Stomach (tissue), 9 donors: ENCODE results near the gene TH. TPM values are rescaled to one million over a fixed set of nuclear protein-coding genes. Genes with fewer than 3 reads are reported as not detected.

Experiments
- DNase-seq, 2 donors: peaks; one replicate each; pipeline versions ENCODE4 v3.0.0 to v3.0.0-alpha.2; 2013 to 2019
- H3K27ac ChIP-seq, 5 donors: fragments of 200-600 bp in 4 of 5; sonication (generic) in 4 of 5; one replicate each; pipeline ENCODE4 v1.5.1; 2013 to 2019; ENCODE audit warnings: mild to moderate bottlenecking in 1 of 5, moderate library complexity in 1 of 5
- H3K27me3 ChIP-seq, 3 donors: fragments of 200-600 bp; sonication (generic); one replicate each; pipeline ENCODE4 v1.5.1; 2017 to 2019; ENCODE audit warnings: mixed run types in 1 of 3
- H3K36me3 ChIP-seq, 4 donors: fragments of 200-600 bp; sonication (generic); 1 replicate in 3 of 4; 2 replicates in 1 of 4; pipeline ENCODE4 v1.5.1; 2016 to 2019
- H3K4me1 ChIP-seq, 4 donors: fragments of 200-600 bp; sonication (generic); one replicate each; pipeline ENCODE4 v1.5.1; 2016 to 2019
- H3K4me3 ChIP-seq, 4 donors: fragments of 200-600 bp; sonication (generic) in 3 of 4; one replicate each; pipeline ENCODE4 v1.5.1; 2016 to 2019; ENCODE audit warnings: mild to moderate bottlenecking in 1 of 4
- H3K9me3 ChIP-seq, 4 donors: fragments of 200-600 bp; sonication (generic); one replicate each; pipeline ENCODE4 v1.5.1; 2016 to 2019
- EP300 ChIP-seq: sonication (generic); formaldehyde crosslinking; IDR thresholded peaks from one replicate; pipeline ENCODE4 v1.6.1; 2017; ENCODE audit warnings: antibody characterized with exemption
- POLR2A ChIP-seq, 4 donors: fragments of 450-650 bp; IDR thresholded peaks; one replicate each; pipeline ENCODE4 v1.6.1; 2016; ENCODE audit warnings: antibody characterized with exemption in 4 of 4, control low read depth in 2 of 4, mild to moderate bottlenecking in 1 of 4, moderate library complexity in 1 of 4
- POLR2AphosphoS5 ChIP-seq, 3 donors: sonication (generic); formaldehyde crosslinking; IDR thresholded peaks; one replicate each; pipeline ENCODE4 v1.6.1; 2016; ENCODE audit warnings: antibody characterized with exemption in 3 of 3
- WGBS, 5 donors: extraction: QIAGEN DNeasy Blood & Tissue Kit in 3 of 5; methylation state at CpG; one replicate each; pipeline versions ENCODE4 v1.1.5 to v1.1.7; 2013 to 2018; 5-methylcytosine and 5-hydroxymethylcytosine counted together
- intact Hi-C: fragments of 100-400 bp; cut with DNase I; formaldehyde crosslinking; loops from one replicate; pipeline ENCODE4 v1.15.1; 2023; ENCODE audit warnings: low total_unique reads
- polyA plus RNA-seq, 3 donors: library from polyadenylated mRNA; stranded (reverse); fragments of 200-250 nt; gene quantifications; one replicate each; pipeline ENCODE4 v1.2.3, GENCODE V29; 2013
- total RNA-seq, 5 donors: library from RNA; depleted of rRNA; stranded (reverse); fragments of >200 nt; gene quantifications; one replicate each; pipeline versions ENCODE4 v1.1.0 to v1.2.3, GENCODE V29; 2014 to 2016
- TF ChIP-seq, protein P1 (sequence below), 7 experiments: fragments of 450-650 bp in 4 of 7; fragments of 200-600 bp in 3 of 7; sonication (generic) in 3 of 7; IDR thresholded peaks; one replicate each; pipeline ENCODE4 v1.5.1; 2016 to 2019; ENCODE audit warnings: antibody characterized with exemption in 7 of 7, control low read depth in 2 of 7, mild to moderate bottlenecking in 1 of 7
- donor health status: healthy with polysubstance abuse.
- donor health status: Bipolar disorder and iron deficiency.
- donor health status: healthy.

The TH gene
- total and polyA plus RNA-seq, 8 donors, result 0.13 to 1.7 TPM; not detected in 6

DNA sequence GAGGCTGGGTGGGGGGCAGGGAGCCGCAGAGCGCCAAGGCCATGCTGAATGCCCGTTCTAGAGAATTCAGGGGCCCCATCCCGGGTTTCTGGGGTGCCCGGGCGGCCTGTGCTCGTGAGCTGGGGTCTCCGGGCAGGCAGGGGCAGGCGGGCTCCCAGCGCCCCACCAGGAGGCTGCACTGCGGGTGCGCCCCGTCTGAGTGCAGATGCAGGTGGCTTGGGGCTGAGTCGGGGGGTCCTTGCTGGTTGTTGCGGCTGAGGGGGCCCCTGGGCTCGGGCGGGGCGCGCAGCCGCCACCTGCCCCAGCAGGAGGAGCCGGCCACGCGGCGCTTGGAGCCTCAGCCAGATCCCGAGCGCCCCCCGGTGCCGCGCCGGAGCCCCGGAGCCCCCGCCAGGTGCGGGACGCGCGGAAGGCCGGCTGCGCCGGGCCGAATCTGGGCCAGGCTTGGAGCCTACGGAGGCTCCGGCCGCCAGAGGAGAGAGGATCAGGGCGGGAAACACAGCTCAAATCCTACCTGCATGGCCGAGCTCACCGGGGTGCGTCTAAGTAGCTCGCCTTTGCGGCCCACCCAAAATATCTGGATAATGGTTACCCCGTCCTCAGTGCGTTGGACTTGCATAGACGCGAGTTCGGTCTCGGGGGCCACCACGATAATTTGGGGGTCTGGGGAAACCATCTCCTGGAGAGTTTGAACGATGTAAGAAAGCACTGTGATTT lies 31.8 kb downstream of the TH start:
- 2 to 5% (median 3%) methylated on average over 16 to 57 of the region's 57 CpGs for WGBS, 5 donors
- TF ChIP-seq POLR2A (IDR thresholded peaks at IDR 0.05), result no peak
- no peak for TF ChIP-seq EP300
- TF ChIP-seq, protein P1, sequence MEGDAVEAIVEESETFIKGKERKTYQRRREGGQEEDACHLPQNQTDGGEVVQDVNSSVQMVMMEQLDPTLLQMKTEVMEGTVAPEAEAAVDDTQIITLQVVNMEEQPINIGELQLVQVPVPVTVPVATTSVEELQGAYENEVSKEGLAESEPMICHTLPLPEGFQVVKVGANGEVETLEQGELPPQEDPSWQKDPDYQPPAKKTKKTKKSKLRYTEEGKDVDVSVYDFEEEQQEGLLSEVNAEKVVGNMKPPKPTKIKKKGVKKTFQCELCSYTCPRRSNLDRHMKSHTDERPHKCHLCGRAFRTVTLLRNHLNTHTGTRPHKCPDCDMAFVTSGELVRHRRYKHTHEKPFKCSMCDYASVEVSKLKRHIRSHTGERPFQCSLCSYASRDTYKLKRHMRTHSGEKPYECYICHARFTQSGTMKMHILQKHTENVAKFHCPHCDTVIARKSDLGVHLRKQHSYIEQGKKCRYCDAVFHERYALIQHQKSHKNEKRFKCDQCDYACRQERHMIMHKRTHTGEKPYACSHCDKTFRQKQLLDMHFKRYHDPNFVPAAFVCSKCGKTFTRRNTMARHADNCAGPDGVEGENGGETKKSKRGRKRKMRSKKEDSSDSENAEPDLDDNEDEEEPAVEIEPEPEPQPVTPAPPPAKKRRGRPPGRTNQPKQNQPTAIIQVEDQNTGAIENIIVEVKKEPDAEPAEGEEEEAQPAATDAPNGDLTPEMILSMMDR (IDR thresholded peaks at IDR 0.05), result no peak
- TF ChIP-seq POLR2AphosphoS5 (IDR thresholded peaks at IDR 0.05), result no peak
- H3K27ac ChIP-seq, result no peak overlapping the region
- H3K36me3 ChIP-seq, result no peaks in the 10 kb centered on the region
- peak in 1 of 2 donors; percentile 64 for DNase-seq
- H3K4me1 ChIP-seq, result peaks cover 38 to 57% (median 54%) of the 10 kb centered on the region in 4 donors
- no peaks in the 10 kb centered on the region for H3K9me3 ChIP-seq
- H3K27me3 ChIP-seq, result peaks cover 25 to 100% (median 91%) of the 10 kb centered on the region in 3 donors
- intact Hi-C loops, result no loop called here
- H3K4me3 ChIP-seq, result peak overlapping the region in 2 of 4 donors; percentile 41 to 53

DNA sequence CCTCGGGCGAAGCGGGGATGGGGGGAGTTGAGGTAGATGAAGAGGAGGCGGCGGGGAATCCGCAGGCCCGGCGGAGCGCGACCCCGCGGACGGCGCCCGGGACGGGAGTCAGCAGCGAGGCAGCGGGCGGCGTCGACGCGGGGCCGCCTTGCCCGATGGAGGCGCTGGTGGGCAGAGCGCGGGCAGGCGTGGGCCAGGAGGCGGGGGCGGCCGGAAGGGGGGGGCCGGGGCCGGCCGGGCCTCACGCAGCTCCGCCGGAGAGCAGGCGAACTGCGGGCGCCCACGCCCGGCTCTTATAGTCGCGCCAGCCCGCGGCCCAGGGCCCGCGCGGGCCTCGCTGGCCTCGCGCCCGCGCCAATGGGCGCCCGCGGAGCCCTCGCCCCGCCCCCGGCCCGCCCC lies 32.5 kb downstream of the TH start, which contains the start of gene IGF2:
Gene IGF2 (minus strand): TSS at position 267 of the 399 bp plus-strand sequence. CDS start 3,866 bp downstream, outside the sequence.
- Histone ChIP-seq H3K27ac (no peak within 1 kb of the TSS), H3K4me3 (peak within 1 kb of the TSS; percentile 36 to 53 (median 38)), H3K36me3 (no peaks in the 10 kb centered on the region), H3K27me3 (peaks cover 22 to 100% (median 90%) of the 10 kb centered on the region in 3 donors), H3K9me3 (no peaks in the 10 kb centered on the region), H3K4me1 (peaks cover 36 to 52% (median 48%) of the 10 kb centered on the region in 4 donors)
- intact Hi-C loops, result no loop called here
- TF ChIP-seq POLR2AphosphoS5 (IDR thresholded peaks at IDR 0.05), result no peak
- no peak for TF ChIP-seq EP300
- TF ChIP-seq, protein P1 (IDR thresholded peaks at IDR 0.05), result no peak
- no peak for TF ChIP-seq POLR2A (IDR thresholded peaks at IDR 0.05)
- DNase-seq, result peak in 1 of 2 donors; percentile 83
- WGBS, 5 donors, result 0 to 7% (median 1%) methylated on average over 6 to 62 of the region's 62 CpGs; no CpG with 5 or more reads in 1 of the 5 donors

DNA sequence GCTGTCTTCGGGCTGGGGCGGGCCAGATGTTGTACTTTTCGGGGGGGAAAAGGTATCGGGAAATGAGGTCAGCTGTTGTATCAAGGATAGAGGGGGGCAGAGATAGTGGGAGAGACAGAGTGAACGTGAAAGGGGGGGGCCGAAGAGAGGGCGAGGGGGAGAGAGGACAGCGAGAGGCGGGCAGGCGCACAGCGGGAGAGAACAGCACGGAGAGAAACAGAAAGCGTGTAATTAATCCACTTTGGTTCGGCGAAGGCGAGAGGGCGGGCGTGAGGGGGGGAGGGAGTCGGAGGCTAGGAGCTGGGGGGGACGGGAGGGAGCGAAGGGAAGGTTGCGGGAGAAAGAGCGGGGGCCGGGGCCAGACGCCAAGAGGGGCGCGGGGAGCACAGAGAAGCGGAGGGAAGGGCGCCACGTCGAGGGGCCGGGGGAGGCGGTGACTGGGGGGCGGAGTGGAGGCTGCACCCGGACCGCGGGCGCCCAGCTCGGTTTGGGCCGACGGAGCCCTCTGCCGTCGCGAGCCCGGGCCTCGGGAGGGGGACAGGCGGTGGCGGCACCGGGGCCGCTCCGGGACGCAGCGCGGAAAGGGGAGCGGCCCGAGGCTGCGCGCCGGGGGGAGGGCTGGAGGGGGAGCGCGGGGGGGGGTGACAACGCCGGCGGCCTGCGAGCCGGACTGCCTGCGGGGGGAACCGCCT lies 33.0 kb downstream of the TH start:
- Histone ChIP-seq H3K9me3 (no peaks in the 10 kb centered on the region), H3K27ac (no peak overlapping the region)
- 1 to 4% (median 1%) methylated on average over 38 to 66 of the region's 68 CpGs for WGBS, 5 donors

DNA sequence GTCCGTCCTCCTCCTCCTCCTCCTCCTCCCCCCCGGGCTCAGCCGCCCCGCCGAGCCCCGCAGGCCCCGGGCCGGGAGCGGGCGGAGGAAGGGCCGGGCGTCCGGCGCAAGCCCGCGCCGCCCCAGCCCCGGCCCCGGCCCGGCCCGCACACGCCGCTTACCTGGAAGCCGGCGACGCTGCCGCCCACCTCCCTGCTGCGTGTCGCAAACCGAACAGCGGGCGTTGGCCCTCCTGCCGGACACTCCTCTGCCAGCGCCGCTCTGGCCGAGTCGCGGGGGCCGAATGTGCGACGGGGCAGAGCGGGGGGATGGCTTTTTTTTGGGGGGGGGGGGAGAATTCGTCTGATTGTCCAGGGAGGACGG lies 33.6 kb downstream of the TH start:
- intact Hi-C loops, result no loop called here
- Histone ChIP-seq H3K27ac (no peak overlapping the region), H3K27me3 (peaks cover 22 to 100% (median 90%) of the 10 kb centered on the region in 3 donors), H3K9me3 (no peaks in the 10 kb centered on the region), H3K36me3 (no peaks in the 10 kb centered on the region), H3K4me1 (peaks cover 32 to 43% (median 42%) of the 10 kb centered on the region in 4 donors), H3K4me3 (peak overlapping the region; percentile 36 to 53 (median 38))
- 0 to 4% (median 1%) methylated on average over 6 to 42 of the region's 44 CpGs for WGBS, 5 donors
- TF ChIP-seq, protein P1 (IDR thresholded peaks at IDR 0.05), result no peak
- TF ChIP-seq POLR2A (IDR thresholded peaks at IDR 0.05) (no peak), POLR2AphosphoS5 (IDR thresholded peaks at IDR 0.05) (no peak), EP300 (no peak)
- peak in 1 of 2 donors; percentile 63 for DNase-seq

More for the DNA sequence above, 33.0 kb downstream of the TH start:
- DNase-seq, result peak in 1 of 2 donors; percentile 67
- H3K4me3 ChIP-seq, result peak overlapping the region; percentile 36 to 53 (median 38)
- intact Hi-C loops, result no loop called here
- peaks cover 32 to 47% (median 43%) of the 10 kb centered on the region in 4 donors for H3K4me1 ChIP-seq
- H3K27me3 ChIP-seq, result peaks cover 22 to 100% (median 90%) of the 10 kb centered on the region in 3 donors
- no peaks in the 10 kb centered on the region for H3K36me3 ChIP-seq
- TF ChIP-seq POLR2A (IDR thresholded peaks at IDR 0.05), result no peak
- no peak for TF ChIP-seq EP300
